ENCODE results near the gene INAFM2.

The INAFM2 gene

DNA sequence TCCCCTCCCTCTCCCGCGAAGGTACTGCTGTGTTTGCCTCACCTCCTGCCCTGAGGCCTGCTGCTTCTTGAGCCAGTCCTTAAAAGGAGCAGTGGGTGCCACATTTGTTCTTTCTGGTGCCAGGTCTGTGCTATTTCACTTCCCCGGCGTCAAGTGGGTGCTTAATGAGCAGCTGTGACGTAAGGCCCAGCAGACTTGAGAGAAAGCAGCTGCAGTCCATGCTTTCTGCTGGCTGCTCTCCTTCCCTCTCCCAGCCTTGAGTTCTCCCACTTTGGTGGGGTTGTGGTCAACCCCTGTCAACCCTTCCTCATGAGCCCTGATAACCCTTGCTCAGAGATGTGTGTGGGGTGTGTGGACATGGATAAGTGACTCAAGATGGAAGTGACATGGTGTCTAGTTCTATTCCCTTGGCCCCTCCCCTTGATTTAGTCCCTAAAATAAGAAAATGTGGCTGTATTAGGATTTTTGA is 6.9 kb downstream of the INAFM2 start:
- DNase-seq: peak; percentile 55

- no peak for DNase-seq
These were observed 7.5 kb downstream of the INAFM2 start for GRCh38 chr15:40331026-40331425.

GRCh38 chr15:40331637-40332036 is 8.1 kb downstream of the INAFM2 start:
- no peak for DNase-seq

- DNase-seq: no peak
These were observed 8.8 kb downstream of the INAFM2 start for GRCh38 chr15:40332113-40332781.

- DNase-seq: peak; percentile 84
These were observed 10.5 kb downstream of the INAFM2 start for GRCh38 chr15:40333922-40334492.

- no peak for DNase-seq
These were observed 11.0 kb downstream of the INAFM2 start for GRCh38 chr15:40334541-40334940.

GRCh38 chr15:40334941-40335795 is 11.7 kb downstream of the INAFM2 start:
- no peak for DNase-seq

DNA sequence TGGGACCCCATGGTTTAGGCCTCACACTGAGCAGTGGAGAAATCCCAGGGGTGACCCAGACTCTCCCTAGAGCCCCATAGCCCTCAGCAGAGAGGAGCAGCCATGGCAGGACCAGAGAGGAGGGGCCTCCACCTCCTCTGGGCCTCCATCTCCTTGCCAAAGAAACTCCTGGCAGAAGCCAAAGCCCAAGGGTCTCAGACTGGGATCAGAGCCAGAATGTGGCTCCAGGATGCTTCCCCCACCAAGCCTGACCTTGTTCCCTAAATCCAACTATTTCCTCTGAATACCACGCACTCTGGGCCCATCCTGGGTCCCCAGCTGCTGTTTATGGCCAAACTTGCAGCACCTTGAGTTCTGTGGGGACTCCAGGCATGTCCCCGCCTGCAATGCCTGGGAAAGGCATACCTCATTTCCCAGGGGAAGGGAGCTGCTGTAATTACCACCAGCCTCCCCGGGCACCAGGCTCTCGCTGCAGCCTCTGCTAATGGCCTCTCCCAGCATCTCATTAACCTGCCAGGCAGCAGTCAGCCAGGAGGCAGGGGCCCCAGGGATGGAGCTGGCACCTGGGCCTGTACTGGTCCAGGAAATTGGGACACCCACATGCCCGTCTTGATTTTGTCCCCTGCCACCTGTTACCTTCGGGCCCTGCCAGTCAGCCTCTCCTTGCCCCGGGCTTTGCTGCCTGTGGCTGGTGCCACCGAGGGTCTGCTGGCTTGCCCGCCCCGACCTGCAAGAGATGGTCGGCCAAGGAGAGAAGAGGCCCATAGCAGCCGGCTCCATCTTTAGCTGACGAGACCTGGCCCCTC is 12.6 kb downstream of the INAFM2 start:
- DNase-seq: no peak

DNA sequence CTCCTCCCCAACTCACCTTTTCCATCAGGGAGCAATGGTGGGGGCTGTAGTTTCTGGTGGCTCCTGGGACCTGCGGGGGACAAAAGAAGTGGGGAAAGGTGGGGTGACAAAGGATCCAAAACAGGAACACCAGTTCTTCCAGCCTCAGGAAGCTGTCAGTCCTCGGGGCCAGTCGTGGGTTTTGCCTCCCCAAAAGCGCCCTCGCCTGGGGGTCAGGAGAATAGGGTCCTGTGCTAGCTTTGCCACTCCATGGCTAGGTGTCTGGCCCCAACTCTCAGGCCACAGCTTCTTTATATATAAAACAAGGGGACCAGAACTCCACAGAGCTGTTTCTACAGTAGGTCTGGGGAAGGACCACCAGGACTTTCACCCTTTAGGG is 13.2 kb downstream of the INAFM2 start:
- peak; percentile 70 for DNase-seq

DNA sequence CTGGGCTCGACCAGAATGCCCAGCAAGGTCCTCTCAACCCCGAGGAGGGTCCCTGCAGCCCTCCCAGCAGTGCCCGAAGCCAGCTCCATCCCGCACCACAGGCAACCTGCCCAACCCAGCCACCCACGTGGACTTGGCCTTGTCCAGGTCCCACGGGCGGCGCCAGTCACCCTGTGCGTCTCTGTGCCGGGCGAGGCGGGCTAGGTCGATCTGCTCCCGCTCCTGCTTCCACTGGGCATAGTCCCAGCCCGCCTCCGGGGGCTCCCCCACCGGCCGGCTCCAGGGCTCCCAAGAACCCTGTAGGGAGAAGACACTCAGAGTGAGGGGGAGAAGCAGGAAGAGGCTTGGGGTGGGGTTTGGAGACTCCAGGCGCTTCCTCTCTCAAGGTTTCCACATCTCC is 14.1 kb downstream of the INAFM2 start:
- no peak for DNase-seq

DNA sequence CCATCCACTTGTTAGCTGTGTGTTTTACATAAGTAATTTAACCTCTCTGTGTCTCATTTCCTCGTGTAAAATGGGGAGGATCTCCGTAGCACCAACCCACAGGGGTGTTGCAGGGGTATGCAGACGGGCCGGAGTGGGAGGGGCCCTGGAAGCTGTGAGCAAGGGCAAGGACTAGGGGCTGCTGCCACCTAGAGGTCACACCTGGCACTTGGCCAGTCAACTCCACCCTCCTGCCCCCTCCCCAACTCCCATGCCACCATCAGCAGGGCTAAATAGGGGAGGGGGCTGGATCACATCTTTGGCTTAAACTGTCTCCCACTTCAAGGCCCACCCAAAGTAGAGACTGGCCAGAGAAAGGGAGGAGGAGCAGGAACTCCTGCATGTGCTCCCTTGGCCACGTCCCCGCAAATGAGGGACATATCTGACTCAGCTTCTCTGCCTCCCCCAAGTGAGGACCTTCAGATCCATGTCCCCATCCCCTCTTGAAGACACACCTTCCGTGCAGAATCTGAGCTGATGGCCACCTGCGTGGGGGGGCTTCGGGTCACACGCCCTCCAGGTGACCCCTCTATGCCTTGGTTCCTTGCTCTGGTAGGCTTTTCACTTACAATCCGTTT is 14.7 kb downstream of the INAFM2 start:
- DNase-seq: peak; percentile 83

DNA sequence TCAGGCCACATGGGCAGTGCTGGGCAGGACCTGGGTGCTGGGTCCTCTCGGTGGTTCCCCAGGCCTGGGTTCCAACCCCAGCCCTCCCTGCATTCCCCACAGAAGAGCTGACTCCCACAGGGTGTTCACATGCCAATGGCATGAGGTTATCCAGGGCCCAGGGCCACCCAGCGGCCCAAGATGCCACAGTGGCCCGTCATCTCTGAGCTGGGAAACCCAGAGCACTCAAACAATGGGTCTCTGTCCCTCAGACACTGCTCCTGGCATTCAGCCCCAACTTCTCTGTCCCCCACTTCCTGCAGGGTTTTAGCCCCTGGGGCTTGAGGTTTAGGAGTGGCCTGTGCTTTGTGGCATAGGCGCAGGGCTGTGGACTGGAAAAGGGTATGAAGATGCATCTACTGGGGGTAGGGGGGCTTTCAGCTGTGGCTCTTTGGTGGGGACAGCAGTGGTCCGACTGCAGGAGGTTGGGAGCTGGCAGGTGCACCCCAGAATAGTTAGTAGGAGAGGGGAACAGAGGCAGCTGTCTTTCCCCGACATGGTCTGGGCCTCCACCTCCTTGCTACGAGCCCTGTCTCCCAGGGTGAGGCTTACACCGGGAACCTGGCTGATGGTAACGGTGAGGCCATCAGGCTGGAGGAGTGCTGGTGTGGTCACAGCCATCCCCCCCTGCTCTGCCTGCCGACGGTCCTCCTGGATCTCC is 15.6 kb downstream of the INAFM2 start:
- DNase-seq: no peak

- no peak for DNase-seq
These were observed 16.1 kb downstream of the INAFM2 start for GRCh38 chr15:40339621-40339945.

DNA sequence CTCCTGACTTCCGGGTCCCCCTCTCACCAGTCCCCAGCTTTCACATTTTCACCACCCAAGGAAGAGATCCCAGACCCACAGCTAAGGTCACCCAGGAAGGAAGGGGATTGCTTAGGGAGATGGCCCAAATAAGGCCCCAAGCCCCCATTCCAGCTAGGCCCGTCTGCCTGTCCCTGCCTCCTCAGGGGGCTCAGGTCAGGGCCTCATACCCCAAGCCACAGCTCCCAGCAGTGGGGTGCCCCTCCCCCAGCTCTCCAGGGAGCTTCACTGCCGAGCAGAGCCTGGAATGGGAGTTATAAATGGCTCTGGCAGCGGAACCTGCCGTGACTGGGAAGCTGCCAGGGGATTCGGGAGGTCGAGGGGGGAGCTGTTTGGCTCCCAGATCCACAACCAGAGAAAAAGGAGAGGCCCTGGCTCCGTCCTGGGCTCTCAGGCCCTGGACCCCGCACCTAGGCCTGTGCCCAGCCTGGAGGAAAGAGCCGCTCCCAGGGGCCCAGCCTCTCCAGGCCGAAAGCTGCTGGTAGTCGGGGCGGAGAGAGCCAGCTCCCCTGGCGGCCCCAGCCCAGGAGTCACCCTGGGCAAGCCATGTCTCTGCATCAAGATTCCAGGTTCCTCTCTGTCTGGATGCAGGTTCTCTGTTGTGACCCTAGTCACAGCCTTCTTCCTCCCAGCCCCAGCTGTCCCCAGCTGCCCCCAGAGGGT is 16.7 kb downstream of the INAFM2 start:
- no peak for DNase-seq

- peak; percentile 49 for DNase-seq
These were observed 17.4 kb downstream of the INAFM2 start, which contains the start of gene CCDC9B for GRCh38 chr15:40340740-40341400. CCDC9B (minus strand) TSS chr15:40340939; CDS start chr15:40340819, 120 bp downstream.

DNA sequence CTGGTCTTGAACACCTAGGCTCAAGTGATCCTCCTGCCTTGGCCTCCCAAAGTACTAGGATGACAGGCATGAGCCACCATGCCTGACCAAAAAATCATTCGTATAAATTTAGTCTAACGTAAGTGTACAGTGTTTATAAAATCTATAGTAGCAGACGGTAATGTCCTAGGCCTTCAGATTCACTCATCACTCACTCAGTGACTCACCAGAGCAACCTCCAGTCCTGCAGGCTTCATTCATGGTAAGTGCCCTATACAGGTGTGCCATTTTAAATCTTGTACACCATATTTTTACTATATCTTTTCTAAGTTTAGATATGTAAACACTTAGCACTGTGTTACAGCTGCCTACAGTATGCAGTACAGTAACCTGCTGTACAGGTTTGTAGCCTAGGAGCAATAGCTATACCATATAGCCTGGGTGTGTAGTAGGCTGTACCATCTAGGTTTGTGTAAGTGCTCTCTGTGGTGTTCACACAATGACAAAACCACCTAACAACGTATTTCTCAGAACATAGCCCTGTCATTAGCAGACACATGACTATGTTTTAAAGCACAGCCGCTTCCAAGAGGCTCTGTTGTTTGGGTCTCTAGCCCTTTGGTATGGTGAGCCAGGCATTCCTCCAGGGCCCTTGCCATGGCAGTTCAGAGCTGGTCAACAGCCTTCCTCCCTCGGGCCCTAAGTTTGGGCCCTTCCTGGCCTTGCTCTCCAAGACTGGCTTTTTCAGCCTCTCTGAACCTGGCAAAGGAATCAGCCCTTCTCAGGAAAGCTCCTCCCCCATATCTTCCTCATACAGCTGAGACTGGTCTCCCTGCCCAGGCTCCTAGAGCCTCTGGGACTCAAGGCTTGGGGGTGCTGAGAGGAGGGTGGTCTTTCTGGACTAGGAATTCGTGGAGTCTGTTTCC is 19.2 kb downstream of the INAFM2 start:
- DNase-seq: no peak

DNA sequence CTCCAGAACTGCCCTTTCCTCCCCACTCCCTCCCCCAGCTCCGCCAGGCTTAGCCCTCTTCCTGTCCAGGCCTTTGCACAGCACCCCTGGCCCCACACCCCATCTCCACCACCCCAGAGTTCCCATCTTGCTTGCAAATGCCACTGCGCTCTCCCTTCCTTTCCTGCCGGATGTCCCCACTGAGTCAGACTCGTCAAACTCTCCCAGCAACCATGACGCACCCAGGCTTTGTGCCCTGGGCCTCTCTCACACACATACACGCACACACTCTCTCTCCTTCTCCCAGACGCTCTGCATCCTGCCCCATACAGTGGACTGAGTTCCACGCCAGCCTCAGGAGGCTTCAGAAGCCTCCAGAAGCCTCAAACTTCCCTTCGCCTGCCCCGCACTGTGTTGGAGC is 20.0 kb downstream of the INAFM2 start:
- DNase-seq: no peak

DNA sequence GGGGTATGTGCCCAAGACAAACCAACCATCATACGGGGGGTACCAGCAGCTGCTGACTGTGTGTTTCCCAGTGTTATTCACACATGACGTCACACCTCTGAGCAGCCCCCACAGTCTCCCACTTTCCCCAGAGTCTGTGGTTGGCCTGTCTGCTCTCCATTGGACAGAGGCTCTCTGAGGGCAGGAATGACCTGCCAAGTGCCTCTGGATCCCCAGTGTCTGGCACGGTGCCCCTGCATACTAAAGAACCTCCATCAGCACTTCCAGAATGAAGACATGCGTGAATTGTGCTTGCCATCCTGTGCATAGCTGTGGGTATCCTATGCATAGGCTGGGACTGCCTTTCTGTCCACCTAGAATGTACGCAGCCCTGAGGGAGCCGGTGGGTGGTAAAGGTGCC is 20.7 kb downstream of the INAFM2 start:
- no peak for DNase-seq

- peak; percentile 63 for DNase-seq
These were observed 21.2 kb downstream of the INAFM2 start for GRCh38 chr15:40344631-40345120.

All from OCI-M1 (cell line).